Measurements from ENCODE around the gene THRB.

THRB gene

GRCh38 chr3:24390169-24391130 lies 104.2 kb downstream of the THRB start:
- FAIRE-seq (no peak), DNase-seq (ENCODE audit: insufficient read length, low spot score) (no peak)
- TF ChIP-seq SPI1 (IDR thresholded peaks at IDR 0.05; ENCODE audit: low read depth, low read length) (no peak), POU2F2 (IDR thresholded peaks at IDR 0.05; ENCODE audit: low read depth, low read length) (no peak), TAF1 (IDR thresholded peaks at IDR 0.05; ENCODE audit: low read depth, low read length) (no peak), PAX5 (IDR thresholded peaks at IDR 0.05; ENCODE audit: insufficient read depth, low read length, severe bottlenecking) (no peak), POLR2A (IDR thresholded peaks at IDR 0.05; ENCODE audit: low read depth, low read length) (no peak), POLR2AphosphoS5 (IDR thresholded peaks at IDR 0.05; ENCODE audit: low read depth, low read length) (no peak)

DNA sequence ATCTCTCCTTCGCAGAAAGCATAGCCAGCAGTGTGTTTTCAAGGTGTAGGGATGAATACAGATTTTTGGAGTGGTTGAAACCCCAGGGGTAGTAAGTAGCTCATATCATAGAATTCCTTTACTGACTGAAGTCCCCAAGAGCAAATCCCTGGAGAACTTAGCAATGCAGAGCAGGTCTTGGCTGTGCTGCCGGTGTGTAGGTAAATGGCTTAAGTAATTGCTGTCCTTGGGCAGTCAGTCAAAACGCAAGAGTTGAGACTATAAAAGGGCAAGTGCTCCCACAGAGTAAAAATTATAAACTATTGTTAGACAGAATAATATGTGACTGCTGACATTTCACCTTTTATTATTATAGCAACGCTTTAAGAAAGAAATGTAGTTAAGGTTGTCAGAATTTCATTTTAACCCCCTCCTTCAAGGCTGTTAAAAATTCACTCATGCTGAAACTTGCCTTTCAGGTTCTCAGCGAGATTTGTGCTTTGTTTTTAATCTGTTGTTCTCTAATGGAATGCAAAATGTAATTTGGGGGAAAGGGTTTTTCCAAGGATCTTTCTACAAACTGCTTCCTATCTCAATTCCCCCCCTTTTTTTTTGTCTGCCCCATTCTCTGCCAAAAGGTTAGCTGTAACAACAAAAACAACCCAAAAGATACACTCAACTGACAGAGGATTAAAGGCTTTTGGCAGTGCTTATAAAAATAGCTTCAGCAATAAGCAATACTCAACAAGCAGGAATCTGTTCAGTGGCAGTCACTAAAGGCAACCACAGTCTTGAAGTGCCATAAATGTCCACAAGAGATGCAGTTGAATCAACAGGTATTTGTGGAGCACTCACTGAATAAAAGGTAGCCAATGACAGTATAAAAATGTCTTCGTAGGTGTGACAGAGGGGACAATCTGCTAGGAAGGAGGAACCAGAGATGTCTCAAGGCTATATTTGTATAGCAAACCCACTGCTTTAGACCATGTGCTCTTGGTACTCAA lies 105.3 kb downstream of the THRB start:
- FAIRE-seq (no peak), DNase-seq (ENCODE audit: insufficient read length, low spot score) (no peak)
- no peak for TF ChIP-seq POLR2AphosphoS5 (IDR thresholded peaks at IDR 0.05; ENCODE audit: low read depth, low read length)
- no peak for TF ChIP-seq SPI1 (IDR thresholded peaks at IDR 0.05; ENCODE audit: low read depth, low read length)
- no peak for TF ChIP-seq TAF1 (IDR thresholded peaks at IDR 0.05; ENCODE audit: low read depth, low read length)
- TF ChIP-seq POLR2A (IDR thresholded peaks at IDR 0.05; ENCODE audit: low read depth, low read length): no peak
- TF ChIP-seq POU2F2 (IDR thresholded peaks at IDR 0.05; ENCODE audit: low read depth, low read length): no peak
- no peak for TF ChIP-seq PAX5 (IDR thresholded peaks at IDR 0.05; ENCODE audit: insufficient read depth, low read length, severe bottlenecking)

- no peak for FAIRE-seq
- TF ChIP-seq PAX5 (IDR thresholded peaks at IDR 0.05; ENCODE audit: insufficient read depth, low read length, severe bottlenecking): no peak
- no peak for TF ChIP-seq POLR2A (IDR thresholded peaks at IDR 0.05; ENCODE audit: low read depth, low read length)
- TF ChIP-seq POLR2AphosphoS5 (IDR thresholded peaks at IDR 0.05; ENCODE audit: low read depth, low read length): no peak
- TF ChIP-seq POU2F2 (IDR thresholded peaks at IDR 0.05; ENCODE audit: low read depth, low read length): no peak
- no peak for TF ChIP-seq SPI1 (IDR thresholded peaks at IDR 0.05; ENCODE audit: low read depth, low read length)
- TF ChIP-seq TAF1 (IDR thresholded peaks at IDR 0.05; ENCODE audit: low read depth, low read length): no peak
- no peak for DNase-seq (ENCODE audit: insufficient read length, low spot score)
Observed at GRCh38 chr3:24388611-24389010, 106.0 kb downstream of the THRB start.

GRCh38 chr3:24388159-24388558 lies 106.5 kb downstream of the THRB start:
- no peak for FAIRE-seq
- DNase-seq (ENCODE audit: insufficient read length, low spot score): no peak
- no peak for TF ChIP-seq PAX5 (IDR thresholded peaks at IDR 0.05; ENCODE audit: insufficient read depth, low read length, severe bottlenecking)
- TF ChIP-seq SPI1 (IDR thresholded peaks at IDR 0.05; ENCODE audit: low read depth, low read length): no peak
- TF ChIP-seq POLR2AphosphoS5 (IDR thresholded peaks at IDR 0.05; ENCODE audit: low read depth, low read length): no peak
- TF ChIP-seq POU2F2 (IDR thresholded peaks at IDR 0.05; ENCODE audit: low read depth, low read length): no peak
- TF ChIP-seq POLR2A (IDR thresholded peaks at IDR 0.05; ENCODE audit: low read depth, low read length): no peak
- TF ChIP-seq TAF1 (IDR thresholded peaks at IDR 0.05; ENCODE audit: low read depth, low read length): no peak

GRCh38 chr3:24387493-24387892 lies 107.2 kb downstream of the THRB start:
- FAIRE-seq: no peak
- no peak for DNase-seq (ENCODE audit: insufficient read length, low spot score)
- no peak for TF ChIP-seq SPI1 (IDR thresholded peaks at IDR 0.05; ENCODE audit: low read depth, low read length)
- TF ChIP-seq TAF1 (IDR thresholded peaks at IDR 0.05; ENCODE audit: low read depth, low read length): no peak
- no peak for TF ChIP-seq POLR2AphosphoS5 (IDR thresholded peaks at IDR 0.05; ENCODE audit: low read depth, low read length)
- no peak for TF ChIP-seq PAX5 (IDR thresholded peaks at IDR 0.05; ENCODE audit: insufficient read depth, low read length, severe bottlenecking)
- no peak for TF ChIP-seq POLR2A (IDR thresholded peaks at IDR 0.05; ENCODE audit: low read depth, low read length)
- TF ChIP-seq POU2F2 (IDR thresholded peaks at IDR 0.05; ENCODE audit: low read depth, low read length): no peak

GRCh38 chr3:24387000-24387399 lies 107.7 kb downstream of the THRB start:
- no peak for DNase-seq (ENCODE audit: insufficient read length, low spot score)
- no peak for FAIRE-seq
- no peak for TF ChIP-seq TAF1 (IDR thresholded peaks at IDR 0.05; ENCODE audit: low read depth, low read length)
- TF ChIP-seq SPI1 (IDR thresholded peaks at IDR 0.05; ENCODE audit: low read depth, low read length): 0 out of 2 replicates have a peak, but pooled peaks have one; percentile 7

GRCh38 chr3:24386458-24386857 lies 108.2 kb downstream of the THRB start:
- FAIRE-seq: no peak
- TF ChIP-seq TAF1 (IDR thresholded peaks at IDR 0.05; ENCODE audit: low read depth, low read length): no peak
- no peak for TF ChIP-seq SPI1 (IDR thresholded peaks at IDR 0.05; ENCODE audit: low read depth, low read length)
- TF ChIP-seq POLR2A (IDR thresholded peaks at IDR 0.05; ENCODE audit: low read depth, low read length): no peak
- TF ChIP-seq PAX5 (IDR thresholded peaks at IDR 0.05; ENCODE audit: insufficient read depth, low read length, severe bottlenecking): no peak
- no peak for TF ChIP-seq POU2F2 (IDR thresholded peaks at IDR 0.05; ENCODE audit: low read depth, low read length)
- TF ChIP-seq POLR2AphosphoS5 (IDR thresholded peaks at IDR 0.05; ENCODE audit: low read depth, low read length): no peak
- DNase-seq (ENCODE audit: insufficient read length, low spot score): no peak

- DNase-seq (ENCODE audit: insufficient read length, low spot score) (no peak), FAIRE-seq (no peak)
- no peak for TF ChIP-seq POU2F2 (IDR thresholded peaks at IDR 0.05; ENCODE audit: low read depth, low read length)
- no peak for TF ChIP-seq POLR2A (IDR thresholded peaks at IDR 0.05; ENCODE audit: low read depth, low read length)
- TF ChIP-seq SPI1 (IDR thresholded peaks at IDR 0.05; ENCODE audit: low read depth, low read length): no peak
- no peak for TF ChIP-seq PAX5 (IDR thresholded peaks at IDR 0.05; ENCODE audit: insufficient read depth, low read length, severe bottlenecking)
- TF ChIP-seq POLR2AphosphoS5 (IDR thresholded peaks at IDR 0.05; ENCODE audit: low read depth, low read length): no peak
- TF ChIP-seq TAF1 (IDR thresholded peaks at IDR 0.05; ENCODE audit: low read depth, low read length): no peak
Observed at GRCh38 chr3:24385012-24385615, 109.5 kb downstream of the THRB start.
